CD4-positive, alpha-beta T cell treated with Interleukin-10 for 1 hour (primary cell): ENCODE data around the gene PRSS33.

Source experiments
- DNase-seq: peaks from one replicate; pipeline ENCODE4 v3.0.0-alpha.2; 2020

Gene PRSS33

DNA sequence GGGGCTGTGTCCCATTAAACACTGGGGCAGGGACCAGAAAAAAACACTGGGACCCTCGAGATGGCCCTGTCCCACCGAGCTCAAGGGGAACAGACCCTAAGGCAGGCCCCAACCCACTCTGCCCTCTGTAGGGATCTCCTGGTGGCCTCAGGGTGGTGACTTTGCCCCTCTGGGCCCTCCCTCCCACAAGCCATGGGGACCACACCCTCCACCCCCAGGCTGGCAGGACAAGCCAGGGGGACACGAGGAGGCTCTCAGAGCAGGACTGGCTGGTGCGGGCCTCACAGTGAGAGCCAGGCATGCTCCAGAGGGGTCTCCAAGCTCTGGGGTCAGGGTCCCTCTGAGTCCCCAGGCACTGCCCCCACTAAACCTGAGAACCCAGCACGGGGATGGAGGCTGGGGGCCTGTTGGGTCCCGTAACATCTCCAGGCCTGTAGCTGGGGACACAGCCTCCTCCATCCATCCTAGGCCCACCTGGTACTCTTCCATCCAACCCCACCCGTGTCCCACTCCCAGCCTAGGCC is 49.4 kb downstream of the PRSS33 start:
- no peak for DNase-seq

DNA sequence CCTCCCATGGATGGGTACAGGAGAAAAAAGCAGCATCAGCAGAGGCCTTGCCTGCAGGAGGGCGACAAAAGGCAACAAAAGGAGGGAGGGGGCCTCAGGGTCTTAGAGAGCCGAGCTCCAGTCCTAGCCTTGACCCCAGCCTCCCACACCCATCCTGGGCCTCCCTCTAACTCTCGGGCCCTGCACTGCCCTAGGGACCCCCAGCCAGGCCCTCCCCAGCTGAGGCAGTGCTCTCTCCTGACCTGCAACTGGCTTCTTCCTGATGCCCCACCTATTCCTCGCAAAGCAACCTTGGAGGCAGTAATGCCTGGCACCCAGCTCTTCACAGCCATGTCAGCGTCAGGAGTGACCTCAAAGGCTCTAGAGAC is 50.1 kb downstream of the PRSS33 start:
- DNase-seq = no peak

DNA sequence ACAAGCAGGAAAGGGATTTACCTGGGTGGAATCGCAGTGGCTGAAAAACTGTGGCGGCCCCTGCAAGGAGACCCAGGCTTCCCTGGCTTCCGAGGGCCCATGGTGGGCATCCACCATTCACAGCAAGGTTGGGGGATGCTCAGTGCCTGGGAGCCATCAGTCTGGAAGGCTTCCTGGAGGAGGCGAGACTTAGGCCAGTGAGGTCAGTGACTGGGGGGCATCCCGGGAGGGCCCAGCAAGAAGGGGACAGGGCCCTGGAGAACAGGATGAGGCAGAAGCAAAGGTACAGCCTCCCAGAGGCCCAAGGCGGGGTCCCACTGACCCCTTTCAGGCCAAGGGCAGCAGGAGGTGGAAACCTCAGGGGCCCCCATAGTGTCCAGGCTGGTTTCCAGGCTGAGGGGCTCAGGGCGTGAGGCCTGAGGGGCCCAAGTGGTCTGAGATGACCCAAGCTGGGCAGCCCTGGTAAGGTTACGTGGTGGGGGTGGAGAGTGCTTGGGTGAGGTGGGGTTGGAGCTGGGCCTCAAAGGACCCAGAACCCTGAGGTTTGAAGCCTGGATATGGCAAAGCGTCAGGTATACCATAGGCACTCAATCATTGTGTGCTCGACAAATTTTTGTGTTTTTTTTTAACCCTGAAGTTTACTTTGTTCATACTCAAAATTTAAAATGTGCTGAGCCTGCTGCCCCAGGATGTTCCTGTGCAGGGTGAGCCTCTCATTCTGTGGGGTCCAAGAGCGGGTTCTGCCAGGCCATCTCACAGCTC is 50.7 kb downstream of the PRSS33 start:
- no peak for DNase-seq

DNA sequence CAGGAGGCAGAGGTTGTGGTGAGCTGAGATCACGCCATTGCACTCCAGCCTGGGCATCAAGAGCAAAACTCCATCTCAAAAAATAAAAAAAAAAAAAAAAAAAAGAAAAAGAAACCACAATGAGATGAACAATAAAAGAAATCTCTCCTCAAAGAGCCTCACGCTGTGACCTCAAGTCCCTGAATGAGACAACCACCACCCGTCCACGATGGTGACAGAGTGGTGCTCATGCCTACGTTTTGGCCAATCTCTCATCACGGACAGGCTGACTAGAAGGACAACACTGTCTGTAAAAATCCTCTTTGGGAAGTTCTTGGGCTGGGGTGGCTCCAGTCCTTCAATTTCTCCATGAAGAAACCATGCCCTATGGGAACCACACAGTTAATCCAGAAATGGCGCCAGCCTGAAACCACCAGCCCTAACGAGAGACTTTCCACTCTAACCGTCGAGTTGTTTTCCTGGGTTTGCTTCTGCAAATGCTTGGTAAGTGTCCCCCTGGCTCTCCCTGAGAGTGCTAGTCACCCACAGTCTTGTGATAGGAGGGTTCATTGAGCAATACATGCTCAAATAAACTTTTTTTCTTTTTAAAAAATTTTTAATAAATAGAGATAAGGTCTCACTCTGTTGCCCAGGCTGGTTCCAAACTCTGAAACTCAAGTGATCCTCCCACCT is 52.4 kb downstream of the PRSS33 start:
- no peak for DNase-seq
